HEK293 (cell line): ENCODE results near the gene EIF5A2.

Experiments
- EGR2 ChIP-seq: fragments of 450-650 bp; formaldehyde crosslinking; IDR thresholded peaks from 2 replicates; pipeline ENCODE4 v1.5.1; 2016; ENCODE audit warnings: low read depth, missing biosample characterization, missing genetic modification characterization
- GFI1B ChIP-seq: fragments of 450-650 bp; formaldehyde crosslinking; IDR thresholded peaks from 2 replicates; pipeline ENCODE4 v1.5.1; 2016; ENCODE audit warnings: missing biosample characterization, missing genetic modification characterization
- GLI2 ChIP-seq: fragments of 450-650 bp; formaldehyde crosslinking; IDR thresholded peaks from 2 replicates; pipeline ENCODE4; 2017; ENCODE audit warnings: missing biosample characterization, missing genetic modification characterization, low read depth, borderline replicate concordance
- PATZ1 ChIP-seq: fragments of 450-650 bp; formaldehyde crosslinking; IDR thresholded peaks from 2 replicates; pipeline ENCODE4 v1.5.1; 2016; ENCODE audit warnings: missing biosample characterization, missing genetic modification characterization
- SCRT2 ChIP-seq: fragments of 450-650 bp; formaldehyde crosslinking; IDR thresholded peaks from 2 replicates; pipeline ENCODE4 v1.5.1; 2016; ENCODE audit warnings: missing biosample characterization, missing genetic modification characterization
- ZBTB10 ChIP-seq: fragments of 450-650 bp; formaldehyde crosslinking; IDR thresholded peaks from 2 replicates; pipeline ENCODE4 v1.5.1; 2016; ENCODE audit warnings: missing biosample characterization, missing genetic modification characterization
- ZIC2 ChIP-seq: fragments of 450-650 bp; formaldehyde crosslinking; IDR thresholded peaks from 2 replicates; pipeline ENCODE4 v1.5.1; 2016; ENCODE audit warnings: missing biosample characterization, missing genetic modification characterization
- ZNF121 ChIP-seq: fragments of 450-650 bp; formaldehyde crosslinking; IDR thresholded peaks from 2 replicates; pipeline ENCODE4 v1.5.1; 2016; ENCODE audit warnings: missing biosample characterization, missing genetic modification characterization
- ZNF132 ChIP-seq: fragments of 450-650 bp; formaldehyde crosslinking; IDR thresholded peaks from 2 replicates; pipeline ENCODE4 v1.5.1; 2017; ENCODE audit warnings: missing biosample characterization, missing genetic modification characterization, borderline replicate concordance
- ZNF157 ChIP-seq: fragments of 450-650 bp; formaldehyde crosslinking; IDR thresholded peaks from 2 replicates; pipeline ENCODE4 v1.5.1; 2016; ENCODE audit warnings: missing biosample characterization, missing genetic modification characterization
- ZNF169 ChIP-seq: fragments of 450-650 bp; formaldehyde crosslinking; IDR thresholded peaks from 2 replicates; pipeline ENCODE4 v1.5.1; 2016; ENCODE audit warnings: missing biosample characterization, missing genetic modification characterization
- ZNF175 ChIP-seq: fragments of 450-650 bp; formaldehyde crosslinking; IDR thresholded peaks from 2 replicates; pipeline ENCODE4 v1.5.1; 2016; ENCODE audit warnings: missing biosample characterization, missing genetic modification characterization
- ZNF23 ChIP-seq: fragments of 450-650 bp; formaldehyde crosslinking; IDR thresholded peaks from 2 replicates; pipeline ENCODE4 v1.5.1; 2016; ENCODE audit warnings: missing biosample characterization, missing genetic modification characterization, borderline replicate concordance
- ZNF24 ChIP-seq: fragments of 450-650 bp; formaldehyde crosslinking; IDR thresholded peaks from 2 replicates; pipeline ENCODE4 v1.5.1; 2016; ENCODE audit warnings: missing biosample characterization, missing genetic modification characterization
- ZNF335 ChIP-seq: fragments of 450-650 bp; formaldehyde crosslinking; conservative IDR thresholded peaks from 2 replicates; pipeline ENCODE4 v1.5.1; 2016; ENCODE audit warnings: missing biosample characterization, missing genetic modification characterization
- ZNF510 ChIP-seq: fragments of 450-650 bp; formaldehyde crosslinking; IDR thresholded peaks from 2 replicates; pipeline ENCODE4 v1.5.1; 2018; ENCODE audit warnings: mild to moderate bottlenecking, missing genetic modification characterization, missing biosample characterization; ENCODE audit not compliant: insufficient replicate concordance
- ZNF514 ChIP-seq: fragments of 450-650 bp; formaldehyde crosslinking; IDR thresholded peaks from 2 replicates; pipeline ENCODE4 v1.5.1; 2016; ENCODE audit warnings: missing biosample characterization, missing genetic modification characterization
- ZNF518A ChIP-seq: fragments of 450-650 bp; formaldehyde crosslinking; conservative IDR thresholded peaks from 2 replicates; pipeline ENCODE4 v1.5.1; 2016; ENCODE audit warnings: low read depth, missing biosample characterization, missing genetic modification characterization
- ZNF555 ChIP-seq: fragments of 450-650 bp; formaldehyde crosslinking; conservative IDR thresholded peaks from 2 replicates; pipeline ENCODE4 v1.5.1; 2017; ENCODE audit warnings: missing biosample characterization, mild to moderate bottlenecking, missing genetic modification characterization, inconsistent platforms
- ZNF561 ChIP-seq: fragments of 450-650 bp; IDR thresholded peaks from 2 replicates; pipeline ENCODE4 v1.5.1; 2018; ENCODE audit warnings: missing biosample characterization, missing genetic modification characterization, borderline replicate concordance
- ZNF585B ChIP-seq: fragments of 450-650 bp; formaldehyde crosslinking; IDR thresholded peaks from 2 replicates; pipeline ENCODE4 v1.5.1; 2016; ENCODE audit warnings: missing biosample characterization, missing genetic modification characterization
- ZNF623 ChIP-seq: fragments of 450-650 bp; formaldehyde crosslinking; IDR thresholded peaks from 2 replicates; pipeline ENCODE4 v1.5.1; 2016; ENCODE audit warnings: missing biosample characterization, missing genetic modification characterization
- ZNF626 ChIP-seq: fragments of 450-650 bp; sonication (Bioruptor Pico); formaldehyde crosslinking; IDR thresholded peaks from 2 replicates; pipeline ENCODE4 v1.5.1; 2018; ENCODE audit warnings: missing biosample characterization, missing genetic modification characterization, inconsistent platforms
- ZNF747 ChIP-seq: fragments of 450-650 bp; formaldehyde crosslinking; IDR thresholded peaks from 2 replicates; pipeline ENCODE4 v1.5.1; 2016; ENCODE audit warnings: missing biosample characterization, missing genetic modification characterization
- ZNF792 ChIP-seq: fragments of 450-650 bp; formaldehyde crosslinking; IDR thresholded peaks from 2 replicates; pipeline ENCODE4 v1.5.1; 2016; ENCODE audit warnings: missing biosample characterization, missing genetic modification characterization
- ZSCAN30 ChIP-seq: fragments of 450-650 bp; IDR thresholded peaks from 2 replicates; pipeline ENCODE4 v1.5.1; 2018; ENCODE audit warnings: missing biosample characterization, mild to moderate bottlenecking, missing genetic modification characterization, moderate library complexity
- TF ChIP-seq, protein P1 (sequence below): fragments of 450-650 bp; formaldehyde crosslinking; IDR thresholded peaks from 2 replicates; pipeline ENCODE4 v1.5.1; 2017; ENCODE audit warnings: missing biosample characterization, missing genetic modification characterization
- TF ChIP-seq, protein P2 (sequence below): fragments of 450-650 bp; formaldehyde crosslinking; IDR thresholded peaks from 2 replicates; pipeline ENCODE4 v1.5.1; 2016; ENCODE audit warnings: missing biosample characterization, missing genetic modification characterization

EIF5A2 gene

DNA sequence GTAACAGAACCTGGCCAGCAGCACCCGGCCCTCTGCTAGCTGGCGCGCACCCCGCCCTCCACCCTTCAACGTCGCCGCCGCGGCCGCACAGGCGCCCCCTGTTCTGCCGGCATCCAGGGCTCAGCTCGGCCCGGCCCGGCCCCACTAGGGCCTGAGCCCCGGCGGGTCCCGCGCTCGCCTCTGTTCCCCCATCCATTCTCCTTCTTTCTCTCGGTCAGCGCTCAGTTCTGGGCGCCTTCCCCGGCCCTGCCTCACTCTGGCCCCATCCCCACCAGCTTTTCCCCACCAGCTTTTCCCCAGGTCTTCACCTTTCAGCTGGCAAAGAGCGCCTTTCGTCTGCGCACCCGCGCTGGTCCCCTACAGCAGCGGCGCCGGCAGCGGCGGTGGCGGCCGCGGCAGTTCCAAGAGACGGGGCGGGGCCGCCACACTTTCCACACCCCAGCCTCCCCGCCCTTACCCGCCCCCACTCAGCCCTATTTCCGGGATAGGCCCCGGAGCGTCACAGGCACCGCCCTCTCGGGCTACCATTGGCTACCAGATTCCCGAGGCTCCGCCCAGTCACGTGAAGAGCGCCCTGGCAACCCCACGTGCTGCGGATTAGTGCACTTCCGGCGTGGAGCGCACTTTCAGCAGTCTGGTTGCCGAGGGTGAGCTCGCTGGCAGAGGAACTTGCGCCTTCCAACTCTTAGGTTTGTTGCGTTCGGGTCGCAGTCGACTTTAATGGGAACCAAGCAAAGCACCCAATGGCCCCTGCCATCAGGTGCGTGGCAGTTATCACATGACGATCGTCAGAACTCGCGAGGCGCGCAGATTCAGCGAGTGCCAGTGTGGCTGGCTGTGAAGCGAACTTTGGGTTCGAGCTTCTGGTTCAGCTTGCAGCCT, at the start of gene EIF5A2 (continued):
- TF ChIP-seq, protein P1, sequence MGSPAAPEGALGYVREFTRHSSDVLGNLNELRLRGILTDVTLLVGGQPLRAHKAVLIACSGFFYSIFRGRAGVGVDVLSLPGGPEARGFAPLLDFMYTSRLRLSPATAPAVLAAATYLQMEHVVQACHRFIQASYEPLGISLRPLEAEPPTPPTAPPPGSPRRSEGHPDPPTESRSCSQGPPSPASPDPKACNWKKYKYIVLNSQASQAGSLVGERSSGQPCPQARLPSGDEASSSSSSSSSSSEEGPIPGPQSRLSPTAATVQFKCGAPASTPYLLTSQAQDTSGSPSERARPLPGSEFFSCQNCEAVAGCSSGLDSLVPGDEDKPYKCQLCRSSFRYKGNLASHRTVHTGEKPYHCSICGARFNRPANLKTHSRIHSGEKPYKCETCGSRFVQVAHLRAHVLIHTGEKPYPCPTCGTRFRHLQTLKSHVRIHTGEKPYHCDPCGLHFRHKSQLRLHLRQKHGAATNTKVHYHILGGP (tag by site-specific recombination) = no peak
- TF ChIP-seq PATZ1 (tag by site-specific recombination) (peak; percentile 74), ZNF747 (no peak), ZIC2 (tag by site-specific recombination) (no peak), ZNF132 (tag by site-specific recombination) (no peak), ZNF335 (peak; percentile 97), ZBTB10 (tag by site-specific recombination) (no peak), ZNF561 (no peak), GFI1B (no peak), ZNF169 (tag by site-specific recombination) (no peak), SCRT2 (no peak), ZNF518A (tag by site-specific recombination) (peak; percentile 68), ZNF626 (tag by site-specific recombination) (no peak), ZNF555 (tag by site-specific recombination) (no peak), EGR2 (0 out of 2 replicates have a peak, but pooled peaks have one; percentile 9), ZNF510 (tag by site-specific recombination) (no peak), ZSCAN30 (tag by site-specific recombination) (no peak), ZNF514 (tag by site-specific recombination) (no peak), GLI2 (no peak), ZNF121 (tag by site-specific recombination) (no peak), ZNF23 (tag by site-specific recombination) (no peak), ZNF157 (tag by site-specific recombination) (no peak), ZNF792 (no peak; the same call in 1 of the 2 replicates), ZNF623 (tag by site-specific recombination) (no peak), ZNF585B (tag by site-specific recombination) (no peak), ZNF175 (tag by site-specific recombination) (no peak), ZNF24 (no peak; the same call in 1 of the 2 replicates)
- TF ChIP-seq, protein P2, sequence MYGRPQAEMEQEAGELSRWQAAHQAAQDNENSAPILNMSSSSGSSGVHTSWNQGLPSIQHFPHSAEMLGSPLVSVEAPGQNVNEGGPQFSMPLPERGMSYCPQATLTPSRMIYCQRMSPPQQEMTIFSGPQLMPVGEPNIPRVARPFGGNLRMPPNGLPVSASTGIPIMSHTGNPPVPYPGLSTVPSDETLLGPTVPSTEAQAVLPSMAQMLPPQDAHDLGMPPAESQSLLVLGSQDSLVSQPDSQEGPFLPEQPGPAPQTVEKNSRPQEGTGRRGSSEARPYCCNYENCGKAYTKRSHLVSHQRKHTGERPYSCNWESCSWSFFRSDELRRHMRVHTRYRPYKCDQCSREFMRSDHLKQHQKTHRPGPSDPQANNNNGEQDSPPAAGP (tag by site-specific recombination) = peak; percentile 56; the same call in 1 of the 2 replicates
